Neuronal stem cell (in vitro differentiated cells): ENCODE measurements around the gene ACOT8.
A peak's percentile ranks its signal among the peaks of the same experiment; 100 is the strongest.

ENCODE experiments used
- DNase-seq: peaks from one replicate; pipeline ENCODE4 v3.0.0-alpha.2; 2013; ENCODE audit warnings: low spot score
- H2AFZ ChIP-seq: one replicate; pipeline ENCODE4 v1.6.1; 2013; ENCODE audit warnings: mild to moderate bottlenecking, low read length, inconsistent platforms
- H2AK5ac ChIP-seq: 2 replicates; pipeline ENCODE4 v1.6.1; 2013; ENCODE audit warnings: low read depth, mild to moderate bottlenecking, inconsistent platforms, low read length, moderate library complexity, mixed read lengths
- H2BK120ac ChIP-seq: 2 replicates; pipeline ENCODE4 v1.6.1; 2013; ENCODE audit warnings: low read depth, mild to moderate bottlenecking, inconsistent platforms, low read length, moderate library complexity, mixed read lengths
- H2BK12ac ChIP-seq: one replicate; pipeline ENCODE4 v1.6.1; 2013; ENCODE audit warnings: low read length, inconsistent platforms
- H2BK15ac ChIP-seq: 2 replicates; pipeline ENCODE4 v1.6.1; 2013; ENCODE audit warnings: mild to moderate bottlenecking, low read length, inconsistent platforms, mixed read lengths
- H2BK5ac ChIP-seq: one replicate; pipeline ENCODE4 v1.6.1; 2013; ENCODE audit warnings: inconsistent platforms, mild to moderate bottlenecking, low read length, moderate library complexity
- H3K14ac ChIP-seq: one replicate; pipeline ENCODE4 v1.6.1; 2013; ENCODE audit warnings: low read length, inconsistent platforms
- H3K18ac ChIP-seq: 2 replicates; pipeline ENCODE4 v1.6.1; 2013; ENCODE audit warnings: low read length, inconsistent platforms
- H3K23ac ChIP-seq: 2 replicates; pipeline ENCODE4 v1.6.1; 2013; ENCODE audit warnings: low read depth, mild to moderate bottlenecking, mixed read lengths, low read length, inconsistent platforms; ENCODE audit not compliant: poor library complexity
- H3K27ac ChIP-seq: replicated peaks from 3 replicates; pipeline ENCODE4 v1.5.1; 2013; ENCODE audit warnings: low read length, inconsistent platforms
- H3K27me3 ChIP-seq, 3 experiments: 2 replicates each; pipeline ENCODE4 v1.6.1; 2013; ENCODE audit warnings: low read length in 3 of 3, mild to moderate bottlenecking in 2 of 3, inconsistent platforms in 1 of 3, low read depth in 1 of 3, mixed read lengths in 1 of 3, moderate library complexity in 1 of 3; ENCODE audit not compliant: control insufficient read depth in 3 of 3, insufficient read depth in 3 of 3
- H3K36me3 ChIP-seq, 2 donors: replicated peaks in 1 of 2; 2 replicates each; pipeline ENCODE4 v1.6.1; 2013; ENCODE audit warnings: low read length in 2 of 2; ENCODE audit not compliant: control insufficient read depth in 2 of 2, insufficient read depth in 2 of 2
- H3K4ac ChIP-seq: 2 replicates; pipeline ENCODE4 v1.6.1; 2013; ENCODE audit warnings: inconsistent platforms, mild to moderate bottlenecking, low read length, moderate library complexity
- H3K4me1 ChIP-seq, 2 donors: 1 replicate in 1 of 2; 2 replicates in 1 of 2; pipeline ENCODE4 v1.6.1; 2013; ENCODE audit warnings: low read length in 2 of 2, low read depth in 1 of 2; ENCODE audit not compliant: control insufficient read depth in 2 of 2, insufficient read depth in 1 of 2
- H3K4me2 ChIP-seq: one replicate; pipeline ENCODE4 v1.6.1; 2013; ENCODE audit warnings: mild to moderate bottlenecking, low read length, inconsistent platforms; ENCODE audit not compliant: insufficient read depth, poor library complexity, severe bottlenecking
- H3K4me3 ChIP-seq, 2 donors: 2 replicates each; pipeline ENCODE4 v1.5.1; 2013; ENCODE audit warnings: low read length in 2 of 2, mild to moderate bottlenecking in 2 of 2, inconsistent platforms in 1 of 2, moderate library complexity in 1 of 2
- H3K79me1 ChIP-seq: one replicate; pipeline ENCODE4 v1.6.1; 2013; ENCODE audit warnings: low read depth, mild to moderate bottlenecking, inconsistent platforms, low read length, moderate library complexity
- H3K9ac ChIP-seq: one replicate; pipeline ENCODE4 v1.6.1; 2013; ENCODE audit warnings: mild to moderate bottlenecking, low read depth, low read length, inconsistent platforms; ENCODE audit not compliant: poor library complexity
- H3K9me3 ChIP-seq, 2 donors: replicated peaks in 1 of 2; 2 replicates each; pipeline versions ENCODE3 to v1.6.1; 2013; ENCODE audit warnings: low read length in 2 of 2, mild to moderate bottlenecking in 2 of 2, inconsistent platforms in 1 of 2, low read depth in 1 of 2, mixed read lengths in 1 of 2, moderate library complexity in 1 of 2; ENCODE audit not compliant: control insufficient read depth in 2 of 2, insufficient read depth in 1 of 2
- H4K8ac ChIP-seq: one replicate; pipeline ENCODE4 v1.6.1; 2013; ENCODE audit warnings: low read depth, mild to moderate bottlenecking, inconsistent platforms, low read length, moderate library complexity
- H4K91ac ChIP-seq: one replicate; pipeline ENCODE4 v1.6.1; 2013; ENCODE audit warnings: low read length, low read depth, mild to moderate bottlenecking, inconsistent platforms; ENCODE audit not compliant: poor library complexity
- WGBS, 2 donors: extraction: QIAGEN DNeasy Blood & Tissue Kit; methylation state at CpG; one replicate each; pipeline ENCODE4 v1.1.7; 2013; ENCODE audit warnings: missing lambda C conversion rate in 2 of 2, mixed read lengths in 1 of 2; ENCODE audit not compliant: insufficient read length in 2 of 2, insufficient replicate concordance in 1 of 2; ENCODE audit errors: extremely low coverage in 2 of 2; 5-methylcytosine and 5-hydroxymethylcytosine counted together

Gene ACOT8

GRCh38 chr20:45842169-45842812 lies 14.9 kb downstream of the ACOT8 start:
- H3K79me1 ChIP-seq = no peaks in the 10 kb centered on the region

GRCh38 chr20:45841407-45842129 lies 15.6 kb downstream of the ACOT8 start:
- Histone ChIP-seq H3K27ac (no peak overlapping the region), H2BK12ac (no peak overlapping the region), H3K4me2 (no peak overlapping the region), H2BK5ac (no peak overlapping the region), H3K4me1 (no peaks in the 10 kb centered on the region), H3K36me3 (peaks cover 18 to 71% of the 10 kb centered on the region in 2 donors), H3K4ac (no peak overlapping the region), H2AK5ac (no peak overlapping the region), H3K9ac (no peak overlapping the region), H2BK120ac (no peak overlapping the region), H3K14ac (no peak overlapping the region), H3K27me3 (no peaks in the 10 kb centered on the region), H3K79me1 (no peaks in the 10 kb centered on the region), H3K18ac (no peak overlapping the region), H4K91ac (no peak overlapping the region), H3K9me3 (no peaks in the 10 kb centered on the region), H4K8ac (no peak overlapping the region), H3K23ac (no peak overlapping the region), H2AFZ (no peak overlapping the region), H3K4me3 (no peak overlapping the region), H2BK15ac (no peak overlapping the region)
- DNase-seq = no peak
- WGBS, 2 donors = no CpG with 5 or more reads among the region's 10 CpGs

More at GRCh38 chr20:45842169-45842812, 14.9 kb downstream of the ACOT8 start:
- H3K23ac ChIP-seq = no peak overlapping the region
- no peaks in the 10 kb centered on the region for H3K27me3 ChIP-seq
- no peak overlapping the region for H2BK120ac ChIP-seq
- H3K14ac ChIP-seq = no peak overlapping the region
- no peaks in the 10 kb centered on the region for H3K9me3 ChIP-seq
- no peak overlapping the region for H2AK5ac ChIP-seq
- no peak overlapping the region for H2BK15ac ChIP-seq
- DNase-seq = no peak
- no CpG with 5 or more reads among the region's 5 CpGs for WGBS, 2 donors
- H3K4ac ChIP-seq = no peak overlapping the region
- no peaks in the 10 kb centered on the region for H3K4me1 ChIP-seq
- no peak overlapping the region for H4K8ac ChIP-seq
- H3K4me3 ChIP-seq = no peak overlapping the region
- no peak overlapping the region for H3K18ac ChIP-seq
- no peak overlapping the region for H4K91ac ChIP-seq
- no peak overlapping the region for H3K9ac ChIP-seq
- peaks cover 18 to 68% of the 10 kb centered on the region in 2 donors for H3K36me3 ChIP-seq
- no peak overlapping the region for H2BK5ac ChIP-seq
- no peak overlapping the region for H3K4me2 ChIP-seq
- H2BK12ac ChIP-seq = no peak overlapping the region
- no peak overlapping the region for H3K27ac ChIP-seq
- no peak overlapping the region for H2AFZ ChIP-seq

GRCh38 chr20:45840700-45841198 lies 16.4 kb downstream of the ACOT8 start:
- Histone ChIP-seq H4K8ac (no peak overlapping the region), H2BK15ac (no peak overlapping the region), H3K27me3 (no peaks in the 10 kb centered on the region), H3K9me3 (no peaks in the 10 kb centered on the region), H2AFZ (no peak overlapping the region), H4K91ac (no peak overlapping the region), H3K9ac (no peak overlapping the region), H3K4me1 (no peaks in the 10 kb centered on the region), H3K4me3 (no peak overlapping the region), H3K18ac (no peak overlapping the region), H3K27ac (no peak overlapping the region), H2BK120ac (no peak overlapping the region), H3K23ac (peak overlapping the region; percentile 65), H3K79me1 (no peaks in the 10 kb centered on the region), H2AK5ac (no peak overlapping the region), H3K14ac (peak overlapping the region; percentile 56), H3K4me2 (no peak overlapping the region), H2BK12ac (no peak overlapping the region), H2BK5ac (peak overlapping the region; percentile 53), H3K36me3 (peaks cover 15 to 68% of the 10 kb centered on the region in 2 donors), H3K4ac (no peak overlapping the region)
- no peak for DNase-seq
- no CpG with 5 or more reads among the region's 25 CpGs for WGBS, 2 donors

- Histone ChIP-seq H3K4me1 (peaks cover 5 to 8% of the 10 kb centered on the region in 2 donors), H2BK15ac (no peak overlapping the region), H3K27ac (no peak overlapping the region), H3K27me3 (no peaks in the 10 kb centered on the region), H3K9ac (no peak overlapping the region), H2BK5ac (no peak overlapping the region), H3K4me3 (no peak overlapping the region), H3K4me2 (no peak overlapping the region), H3K4ac (no peak overlapping the region), H3K23ac (no peak overlapping the region), H4K91ac (no peak overlapping the region), H3K18ac (no peak overlapping the region), H3K36me3 (peaks cover 3 to 39% of the 10 kb centered on the region in 2 donors), H3K9me3 (no peaks in the 10 kb centered on the region), H2BK12ac (no peak overlapping the region), H3K14ac (no peak overlapping the region), H3K79me1 (no peaks in the 10 kb centered on the region), H2AK5ac (no peak overlapping the region), H4K8ac (no peak overlapping the region), H2AFZ (no peak overlapping the region), H2BK120ac (no peak overlapping the region)
- WGBS, 2 donors = no CpG with 5 or more reads among the region's 1 CpG
- DNase-seq = no peak
These were observed 20.4 kb downstream of the ACOT8 start for GRCh38 chr20:45836841-45837240.
